ENCODE results near the gene ADGRD1.
"Not testable (repeated sequence)": the region's sequence is repeated elsewhere in the genome, so short reads cannot be mapped to it uniquely, and the experiment has no call there.

The ADGRD1 gene

DNA sequence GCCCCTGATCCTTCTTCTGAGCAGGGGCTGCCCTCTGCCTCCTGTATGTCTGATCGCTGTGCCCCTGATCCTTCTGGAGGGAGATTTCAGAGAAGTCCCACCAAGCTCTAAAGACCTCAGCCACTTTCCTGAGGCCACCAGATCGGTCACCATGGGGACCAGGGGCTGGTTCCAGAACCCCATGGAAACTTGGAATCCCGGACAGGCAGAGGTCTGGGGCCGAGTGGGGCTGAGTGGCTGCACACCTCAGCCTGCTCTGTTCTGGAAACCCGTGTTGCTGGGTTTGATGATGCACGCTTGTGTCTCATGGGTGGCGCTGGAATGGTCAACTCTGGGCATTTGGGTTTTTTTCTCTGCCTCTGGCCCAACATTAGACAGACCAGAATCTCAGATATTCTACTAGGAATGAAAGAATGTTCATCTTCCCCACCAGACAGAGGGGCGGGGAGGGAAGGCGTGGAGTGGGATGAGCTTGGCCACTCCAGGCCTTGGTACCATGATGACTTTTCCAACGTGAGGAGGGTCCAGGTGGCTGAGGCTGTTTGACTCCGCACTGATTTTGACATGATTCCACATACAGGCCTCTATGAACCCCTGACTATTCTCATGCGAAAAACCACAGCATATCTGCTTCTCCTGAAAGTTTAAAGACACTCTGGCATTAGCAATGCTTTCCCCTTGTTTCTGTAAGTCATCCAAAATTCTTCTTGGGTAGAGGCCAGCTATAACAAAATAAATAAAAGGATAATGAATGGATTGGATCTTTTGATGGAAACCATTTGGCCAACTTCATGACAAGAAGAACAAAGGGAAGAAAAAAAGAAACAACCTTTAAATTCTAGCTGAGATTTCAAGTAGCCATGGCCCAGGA, 114.5 kb downstream of the ADGRD1 start:
- ATAC-seq (replicated peaks) (no peak), DNase-seq (no peak)
- H3K4me1 Mint-ChIP-seq (ENCODE audit: low read depth in 2 of 2), result peaks cover 0 to 2% of the 10 kb centered on the region in 2 donors
- H3K4me3 Mint-ChIP-seq, result no peak overlapping the region
- peaks cover 29 to 49% of the 10 kb centered on the region in 2 donors for H3K27me3 Mint-ChIP-seq
- H3K9me3 Mint-ChIP-seq, result peaks cover 3 to 10% of the 10 kb centered on the region in 2 donors
- H3K27ac Mint-ChIP-seq, result no peak overlapping the region
- no peaks in the 10 kb centered on the region for H3K36me3 Mint-ChIP-seq (ENCODE audit: insufficient read depth)

GRCh38 chr12:131068926-131069720, 115.4 kb downstream of the ADGRD1 start:
- ATAC-seq (replicated peaks), result peak; percentile 12
- not testable (repeated sequence) for H3K4me1 Mint-ChIP-seq (ENCODE audit: low read depth in 2 of 2); H3K4me3 Mint-ChIP-seq; DNase-seq; H3K36me3 Mint-ChIP-seq (ENCODE audit: insufficient read depth); H3K27ac Mint-ChIP-seq
- peaks cover 22 to 40% of the 10 kb centered on the region in 2 donors for H3K27me3 Mint-ChIP-seq
- peaks cover 3 to 10% of the 10 kb centered on the region in 2 donors for H3K9me3 Mint-ChIP-seq

- not testable (repeated sequence) for H3K27ac Mint-ChIP-seq; H3K36me3 Mint-ChIP-seq (ENCODE audit: insufficient read depth)
Observed at GRCh38 chr12:131070136-131070535, 116.4 kb downstream of the ADGRD1 start.

GRCh38 chr12:131070668-131071067, 117.0 kb downstream of the ADGRD1 start:
- Mint-ChIP-seq H3K9me3 (peaks cover 3 to 10% of the 10 kb centered on the region in 2 donors), H3K27me3 (peaks cover 10 to 35% of the 10 kb centered on the region in 2 donors)
- not testable (repeated sequence) for H3K27ac Mint-ChIP-seq; DNase-seq; H3K4me1 Mint-ChIP-seq (ENCODE audit: low read depth in 2 of 2); ATAC-seq (replicated peaks); H3K4me3 Mint-ChIP-seq; H3K36me3 Mint-ChIP-seq (ENCODE audit: insufficient read depth)

More at GRCh38 chr12:131070136-131070535, 116.4 kb downstream of the ADGRD1 start:
- not testable (repeated sequence) for H3K4me1 Mint-ChIP-seq (ENCODE audit: low read depth in 2 of 2); H3K4me3 Mint-ChIP-seq; DNase-seq; ATAC-seq (replicated peaks)
- H3K27me3 Mint-ChIP-seq, result peaks cover 14 to 35% of the 10 kb centered on the region in 2 donors
- H3K9me3 Mint-ChIP-seq, result peaks cover 3 to 10% of the 10 kb centered on the region in 2 donors

GRCh38 chr12:131071234-131071820, 117.6 kb downstream of the ADGRD1 start:
- not testable (repeated sequence) for H3K27ac Mint-ChIP-seq; H3K36me3 Mint-ChIP-seq (ENCODE audit: insufficient read depth); DNase-seq; H3K4me3 Mint-ChIP-seq; H3K4me1 Mint-ChIP-seq (ENCODE audit: low read depth in 2 of 2); ATAC-seq (replicated peaks)
- Mint-ChIP-seq H3K9me3 (peaks cover 3 to 10% of the 10 kb centered on the region in 2 donors), H3K27me3 (peaks cover 14 to 35% of the 10 kb centered on the region in 2 donors)

- not testable (repeated sequence) for H3K4me1 Mint-ChIP-seq (ENCODE audit: low read depth in 2 of 2); H3K36me3 Mint-ChIP-seq (ENCODE audit: insufficient read depth); DNase-seq; ATAC-seq (replicated peaks); H3K27ac Mint-ChIP-seq; H3K4me3 Mint-ChIP-seq
- Mint-ChIP-seq H3K27me3 (peaks cover 8 to 32% of the 10 kb centered on the region in 2 donors), H3K9me3 (peaks cover 3 to 10% of the 10 kb centered on the region in 2 donors)
Observed at GRCh38 chr12:131071950-131072349, 118.2 kb downstream of the ADGRD1 start.

- no peak overlapping the region for H3K27ac Mint-ChIP-seq
- peaks cover 5 to 32% of the 10 kb centered on the region in 2 donors for H3K27me3 Mint-ChIP-seq
- peaks cover 0 to 2% of the 10 kb centered on the region in 2 donors for H3K4me1 Mint-ChIP-seq (ENCODE audit: low read depth in 2 of 2)
- ATAC-seq (replicated peaks) (no peak), DNase-seq (no peak)
- no peaks in the 10 kb centered on the region for H3K36me3 Mint-ChIP-seq (ENCODE audit: insufficient read depth)
- H3K4me3 Mint-ChIP-seq, result no peak overlapping the region
- H3K9me3 Mint-ChIP-seq, result peaks cover 3 to 10% of the 10 kb centered on the region in 2 donors
Observed at GRCh38 chr12:131072451-131073230, 118.9 kb downstream of the ADGRD1 start.

DNA sequence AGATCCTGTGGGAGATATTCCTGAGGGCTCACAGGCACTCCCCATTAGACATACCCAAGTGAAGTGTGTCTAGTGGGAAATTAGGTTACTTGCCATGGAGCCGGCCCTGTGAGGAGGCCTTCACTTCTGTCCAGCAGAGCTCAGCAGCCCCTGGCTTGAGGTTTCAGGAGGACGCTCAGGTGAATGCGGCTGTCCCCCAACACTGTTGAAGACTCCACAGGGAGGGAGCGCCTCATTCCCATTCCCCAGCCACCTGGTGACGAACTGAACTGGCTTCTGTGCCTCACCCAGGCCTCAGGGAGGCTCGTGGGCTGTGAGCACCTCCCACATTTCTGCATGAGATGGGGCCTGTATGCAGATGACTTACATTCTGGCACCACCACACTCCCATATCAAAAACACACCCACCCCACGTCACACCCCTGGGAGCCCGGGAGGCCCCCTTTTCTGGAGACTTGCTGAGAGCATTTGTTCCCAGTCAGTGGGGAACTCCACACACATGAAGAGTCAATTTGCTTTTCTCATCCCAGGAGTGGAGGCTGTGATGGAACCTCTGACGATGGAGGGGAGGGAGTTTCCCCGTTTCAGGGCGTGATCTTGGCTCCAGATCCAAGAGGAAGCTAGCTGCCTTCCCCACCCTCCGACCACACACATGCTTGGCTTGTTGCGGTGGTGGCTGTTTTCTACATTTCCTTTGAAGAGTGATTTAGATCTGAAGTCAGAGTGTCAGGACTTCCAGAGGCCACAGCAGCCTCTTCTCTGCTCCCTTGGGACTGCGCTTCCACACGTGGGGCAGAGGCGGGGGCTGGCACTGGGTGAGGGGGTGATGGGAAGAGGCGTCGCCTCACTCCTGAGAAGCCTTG, 120.7 kb downstream of the ADGRD1 start:
- no peak overlapping the region for H3K4me3 Mint-ChIP-seq
- H3K4me1 Mint-ChIP-seq (ENCODE audit: low read depth in 2 of 2), result peaks cover 0 to 2% of the 10 kb centered on the region in 2 donors
- peaks cover 3 to 10% of the 10 kb centered on the region in 2 donors for H3K9me3 Mint-ChIP-seq
- no peaks in the 10 kb centered on the region for H3K36me3 Mint-ChIP-seq (ENCODE audit: insufficient read depth)
- no peak for DNase-seq
- ATAC-seq (replicated peaks), result no peak
- no peak overlapping the region for H3K27ac Mint-ChIP-seq
- peaks cover 11 to 31% of the 10 kb centered on the region in 2 donors for H3K27me3 Mint-ChIP-seq

- Mint-ChIP-seq H3K36me3 (ENCODE audit: insufficient read depth) (no peaks in the 10 kb centered on the region), H3K27me3 (peaks cover 11 to 31% of the 10 kb centered on the region in 2 donors), H3K9me3 (peaks cover 3 to 8% of the 10 kb centered on the region in 2 donors), H3K4me3 (no peak overlapping the region), H3K4me1 (ENCODE audit: low read depth in 2 of 2) (peaks cover 0 to 2% of the 10 kb centered on the region in 2 donors), H3K27ac (no peak overlapping the region)
- no peak for ATAC-seq (replicated peaks)
- DNase-seq, result no peak
Observed at GRCh38 chr12:131075194-131075593, 121.5 kb downstream of the ADGRD1 start.

DNA sequence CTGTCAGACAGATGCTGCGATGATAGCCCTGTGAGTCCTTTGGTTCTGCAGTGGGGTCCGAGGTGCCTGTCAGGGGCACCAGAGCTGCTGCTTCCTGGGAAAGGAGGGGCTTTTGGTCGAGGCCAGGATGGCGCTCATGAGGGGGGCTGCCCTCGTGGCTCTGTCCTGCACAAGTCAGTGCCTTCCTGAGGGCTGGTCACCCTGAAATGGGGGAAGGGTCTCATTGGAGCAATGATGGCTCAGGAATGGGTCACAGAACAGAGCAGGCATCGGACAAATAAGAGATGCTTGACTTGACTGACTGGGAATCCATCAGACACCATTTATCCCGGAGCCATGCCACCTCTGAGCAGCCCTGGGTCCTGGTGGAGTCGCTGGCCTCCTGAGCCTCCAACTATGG, 121.9 kb downstream of the ADGRD1 start:
- H3K27ac Mint-ChIP-seq, result no peak overlapping the region
- peaks cover 0 to 2% of the 10 kb centered on the region in 2 donors for H3K4me1 Mint-ChIP-seq (ENCODE audit: low read depth in 2 of 2)

DNA sequence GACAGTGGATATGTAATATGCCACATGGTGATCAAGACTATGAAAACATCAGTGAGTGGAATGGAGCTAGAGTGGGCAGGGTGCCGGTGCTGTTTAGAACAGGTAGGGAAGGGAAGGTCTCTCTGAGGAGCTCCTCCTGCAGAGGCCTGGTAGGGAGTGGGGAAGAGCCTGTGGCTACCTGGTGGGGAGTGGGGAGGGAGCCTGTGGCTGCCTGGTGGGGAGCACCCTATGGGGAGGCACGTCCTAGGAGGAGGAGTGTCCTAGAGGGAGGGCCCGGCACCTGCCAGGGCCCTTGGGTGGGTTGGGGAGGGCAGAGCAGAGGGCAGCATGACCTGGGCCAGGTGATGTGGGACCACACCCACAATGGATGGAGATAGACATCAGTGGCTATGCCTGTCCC, 122.6 kb downstream of the ADGRD1 start:
- no peak overlapping the region for H3K4me3 Mint-ChIP-seq
- ATAC-seq (replicated peaks), result no peak
- H3K4me1 Mint-ChIP-seq (ENCODE audit: low read depth in 2 of 2), result no peaks in the 10 kb centered on the region
- H3K9me3 Mint-ChIP-seq, result no peaks in the 10 kb centered on the region
- DNase-seq, result no peak
- no peaks in the 10 kb centered on the region for H3K36me3 Mint-ChIP-seq (ENCODE audit: insufficient read depth)
- peaks cover 11 to 31% of the 10 kb centered on the region in 2 donors for H3K27me3 Mint-ChIP-seq
- no peak overlapping the region for H3K27ac Mint-ChIP-seq

More for the DNA sequence above, 121.9 kb downstream of the ADGRD1 start:
- DNase-seq (no peak), ATAC-seq (replicated peaks) (no peak)
- Mint-ChIP-seq H3K4me3 (no peak overlapping the region), H3K36me3 (ENCODE audit: insufficient read depth) (no peaks in the 10 kb centered on the region), H3K9me3 (peaks cover 2 to 4% of the 10 kb centered on the region in 2 donors), H3K27me3 (peaks cover 11 to 31% of the 10 kb centered on the region in 2 donors)
